SW 1271 (cell line): ENCODE measurements around the gene GNAZ.

Experiments used
- DNase-seq, 2 experiments: peaks; one replicate each; lab custom pipeline; 2025; lab: John Stamatoyannopoulos, UW

Gene GNAZ

GRCh38 chr22:23077627-23078461 is 7.5 kb downstream of the GNAZ start:
- DNase-seq, result no peak

- DNase-seq, result no peak
Measured at GRCh38 chr22:23078462-23078787, 8.1 kb downstream of the GNAZ start.

GRCh38 chr22:23079240-23079768 is 9.0 kb downstream of the GNAZ start:
- DNase-seq, result no peak

GRCh38 chr22:23079814-23080521 is 9.6 kb downstream of the GNAZ start:
- DNase-seq, result no peak

- no peak for DNase-seq
Measured at GRCh38 chr22:23080613-23081290, 10.4 kb downstream of the GNAZ start.

- DNase-seq, result no peak
Measured at GRCh38 chr22:23082534-23083314, 12.4 kb downstream of the GNAZ start.

GRCh38 chr22:23083315-23084021 is 13.1 kb downstream of the GNAZ start:
- DNase-seq, result no peak

GRCh38 chr22:23084453-23085350 is 14.4 kb downstream of the GNAZ start:
- DNase-seq, result no peak

- no peak for DNase-seq
Measured at GRCh38 chr22:23085351-23085671, 15.0 kb downstream of the GNAZ start.

- no peak for DNase-seq
Measured at GRCh38 chr22:23085785-23086184, 15.5 kb downstream of the GNAZ start.

GRCh38 chr22:23086263-23086662 is 15.9 kb downstream of the GNAZ start:
- DNase-seq, result no peak

- no peak for DNase-seq
Measured at GRCh38 chr22:23086787-23087186, 16.5 kb downstream of the GNAZ start.

GRCh38 chr22:23088199-23088604 is 17.9 kb downstream of the GNAZ start:
- no peak for DNase-seq

- DNase-seq, result no peak
Measured at GRCh38 chr22:23089010-23089409, 18.7 kb downstream of the GNAZ start.

- DNase-seq, result no peak
Measured at GRCh38 chr22:23089633-23090456, 19.5 kb downstream of the GNAZ start.

GRCh38 chr22:23090457-23090835 is 20.1 kb downstream of the GNAZ start:
- DNase-seq, result no peak

GRCh38 chr22:23091760-23092159 is 21.4 kb downstream of the GNAZ start:
- DNase-seq, result no peak

GRCh38 chr22:23092217-23092955 is 22.1 kb downstream of the GNAZ start:
- no peak for DNase-seq
